Neural progenitor cell (in vitro differentiated cells): Measurements from ENCODE around the gene SLC22A5. TPM values are rescaled to one million over a fixed set of nuclear protein-coding genes. Genes with fewer than 3 reads are reported as not detected.
"Not testable (repeated sequence)": the region's sequence is repeated elsewhere in the genome, so short reads cannot be mapped to it uniquely, and the experiment has no call there.

Source experiments
- DNase-seq: peaks from one replicate; pipeline ENCODE4 v3.0.0-alpha.2; 2016; ENCODE audit warnings: low spot score
- H2AFZ ChIP-seq: fragments of 200-600 bp; sonication (generic); replicated peaks from 2 replicates; pipeline ENCODE4 v1.6.1; 2016; ENCODE audit warnings: antibody characterized with exemption
- H3F3A ChIP-seq: fragments of 200-600 bp; sonication (generic); 2 replicates; pipeline ENCODE4 v1.6.1; 2016; ENCODE audit warnings: antibody characterized with exemption, low read depth
- H3K27ac ChIP-seq: fragments of 200-600 bp; sonication (generic); 2 replicates; pipeline ENCODE4 v1.5.1; 2016; ENCODE audit warnings: mild to moderate bottlenecking
- H3K27me3 ChIP-seq: fragments of 200-600 bp; sonication (generic); 2 replicates; pipeline ENCODE4 v1.6.1; 2016; ENCODE audit warnings: mild to moderate bottlenecking, moderate library complexity
- H3K36me3 ChIP-seq: fragments of 200-600 bp; sonication (generic); 2 replicates; pipeline ENCODE4 v1.5.1; 2016
- H3K4me1 ChIP-seq: fragments of 200-600 bp; sonication (generic); 2 replicates; pipeline ENCODE4 v1.6.1; 2016; ENCODE audit warnings: mixed run types
- H3K4me2 ChIP-seq: fragments of 200-600 bp; sonication (generic); 2 replicates; pipeline ENCODE4 v1.6.1; 2016
- H3K4me3 ChIP-seq: fragments of 200-600 bp; sonication (generic); 2 replicates; pipeline ENCODE4 v1.5.1; 2016
- H3K79me2 ChIP-seq: fragments of 200-600 bp; sonication (generic); 2 replicates; pipeline ENCODE4 v1.6.1; 2016; ENCODE audit warnings: low read depth
- H3K9ac ChIP-seq: fragments of 200-600 bp; sonication (generic); 2 replicates; pipeline ENCODE4 v1.6.1; 2016
- H3K9me3 ChIP-seq: fragments of 200-600 bp; sonication (generic); 2 replicates; pipeline ENCODE4 v1.5.1; 2016; ENCODE audit warnings: low read depth
- H4K20me1 ChIP-seq: fragments of 200-600 bp; sonication (generic); 2 replicates; pipeline ENCODE4 v1.6.1; 2016; ENCODE audit warnings: low read depth
- H3K27ac Mint-ChIP-seq: 3 replicates; pipeline ENCODE4 v1.8.0; 2021; ENCODE audit warnings: mixed read lengths
- H3K27me3 Mint-ChIP-seq: 2 replicates; pipeline ENCODE4 v1.8.0; 2022; ENCODE audit warnings: low read depth, mild to moderate bottlenecking, inconsistent platforms, moderate library complexity, mixed read lengths; ENCODE audit not compliant: insufficient read depth
- H3K36me3 Mint-ChIP-seq: 3 replicates; pipeline ENCODE4 v1.8.0; 2021; ENCODE audit warnings: mixed read lengths
- H3K4me1 Mint-ChIP-seq: 3 replicates; pipeline ENCODE4 v1.8.0; 2021; ENCODE audit warnings: mixed read lengths
- H3K4me3 Mint-ChIP-seq: 3 replicates; pipeline ENCODE4 v1.8.0; 2021; ENCODE audit warnings: mild to moderate bottlenecking, moderate library complexity, mixed read lengths
- H3K9me3 Mint-ChIP-seq: 3 replicates; pipeline ENCODE4 v1.8.0; 2020; ENCODE audit warnings: mixed read lengths
- CTCF ChIP-seq: fragments of 200-600 bp; sonication (generic); IDR thresholded peaks from 2 replicates; pipeline ENCODE4 v1.5.1; 2017; ENCODE audit warnings: antibody characterized with exemption, mild to moderate bottlenecking
- EZH2 ChIP-seq: fragments of 200-600 bp; sonication (generic); IDR thresholded peaks from 2 replicates; pipeline ENCODE4 v1.6.1; 2017; ENCODE audit warnings: antibody characterized with exemption, mild to moderate bottlenecking, moderate library complexity
- EZH2phosphoT487 ChIP-seq: fragments of 200-600 bp; sonication (generic); IDR thresholded peaks from 2 replicates; pipeline ENCODE4 v1.6.1; 2017; ENCODE audit warnings: antibody characterized with exemption
- total RNA-seq: library from RNA; depleted of rRNA; stranded (reverse); fragments of >200 nt; gene quantifications from 2 replicates; pipeline ENCODE4 v1.2.3, GENCODE V29; 2015; ENCODE audit warnings: low replicate concordance

Gene SLC22A5
- total RNA-seq, 1 donor from 2014 or later = 3.1 TPM

GRCh38 chr5:132394667-132395259 is 25.3 kb downstream of the SLC22A5 start:
- Histone ChIP-seq H3K4me1 (peaks cover 5% of the 10 kb centered on the region), H3K4me3 (no peak overlapping the region), H3K36me3 (no peaks in the 10 kb centered on the region), H3F3A (no peaks in the 10 kb centered on the region), H3K27ac (no peak overlapping the region), H3K27me3 (no peaks in the 10 kb centered on the region), H3K79me2 (no peaks in the 10 kb centered on the region), H3K4me2 (no peak overlapping the region), H3K9ac (no peak overlapping the region), H2AFZ (no peak overlapping the region), H4K20me1 (no peaks in the 10 kb centered on the region), H3K9me3 (no peaks in the 10 kb centered on the region)
- Mint-ChIP-seq H3K4me3 (no peak overlapping the region), H3K27ac (peak overlapping the region; percentile 82), H3K36me3 (peaks cover 2% of the 10 kb centered on the region), H3K4me1 (peaks cover 14% of the 10 kb centered on the region), H3K9me3 (no peaks in the 10 kb centered on the region), H3K27me3 (peaks cover 8% of the 10 kb centered on the region)
- TF ChIP-seq CTCF = no peak
- no peak for TF ChIP-seq EZH2phosphoT487
- no peak for TF ChIP-seq EZH2
- no peak for DNase-seq

- Mint-ChIP-seq H3K4me1 (peaks cover 12% of the 10 kb centered on the region), H3K9me3 (no peaks in the 10 kb centered on the region), H3K36me3 (peaks cover 2% of the 10 kb centered on the region), H3K27ac (no peak overlapping the region), H3K4me3 (no peak overlapping the region), H3K27me3 (peaks cover 8% of the 10 kb centered on the region)
- Histone ChIP-seq H3K4me3 (no peak overlapping the region), H3K79me2 (no peaks in the 10 kb centered on the region), H3K27ac (no peak overlapping the region), H3K4me2 (no peak overlapping the region), H3K27me3 (no peaks in the 10 kb centered on the region), H3K9ac (no peak overlapping the region), H3K36me3 (no peaks in the 10 kb centered on the region), H2AFZ (no peak overlapping the region), H3K9me3 (no peaks in the 10 kb centered on the region), H3F3A (no peaks in the 10 kb centered on the region), H3K4me1 (peaks cover 5% of the 10 kb centered on the region), H4K20me1 (no peaks in the 10 kb centered on the region)
- no peak for DNase-seq
- TF ChIP-seq EZH2 = no peak
- TF ChIP-seq CTCF = no peak
- TF ChIP-seq EZH2phosphoT487 = no peak
Observed at GRCh38 chr5:132396589-132397031, 27.1 kb downstream of the SLC22A5 start.

GRCh38 chr5:132397224-132397623 is 27.7 kb downstream of the SLC22A5 start:
- Histone ChIP-seq H3K27ac (no peak overlapping the region), H3F3A (no peaks in the 10 kb centered on the region), H3K4me3 (no peak overlapping the region), H3K4me2 (no peak overlapping the region), H2AFZ (no peak overlapping the region), H3K27me3 (no peaks in the 10 kb centered on the region), H3K9me3 (no peaks in the 10 kb centered on the region), H4K20me1 (no peaks in the 10 kb centered on the region), H3K79me2 (no peaks in the 10 kb centered on the region), H3K36me3 (no peaks in the 10 kb centered on the region), H3K9ac (no peak overlapping the region), H3K4me1 (peaks cover 5% of the 10 kb centered on the region)
- Mint-ChIP-seq H3K36me3 (peaks cover 2% of the 10 kb centered on the region), H3K27me3 (peaks cover 8% of the 10 kb centered on the region), H3K4me3 (no peak overlapping the region), H3K9me3 (no peaks in the 10 kb centered on the region), H3K4me1 (peaks cover 12% of the 10 kb centered on the region), H3K27ac (no peak overlapping the region)
- no peak for DNase-seq
- TF ChIP-seq EZH2phosphoT487 (no peak), EZH2 (no peak), CTCF (no peak)

GRCh38 chr5:132397936-132398675 is 28.6 kb downstream of the SLC22A5 start:
- H3K4me2 ChIP-seq = peak overlapping the region; percentile 27
- H3K4me3 Mint-ChIP-seq, H3K4me3 ChIP-seq, H3K36me3 Mint-ChIP-seq, H3K36me3 ChIP-seq, H3K9ac ChIP-seq, H3K27me3 ChIP-seq, H3K79me2 ChIP-seq, H4K20me1 ChIP-seq, H3K27ac Mint-ChIP-seq, H3K9me3 Mint-ChIP-seq, H3K9me3 ChIP-seq, H3F3A ChIP-seq, H3K27me3 Mint-ChIP-seq, H3K27ac ChIP-seq, H3K4me1 ChIP-seq: not testable (repeated sequence)
- peak overlapping the region; percentile 57 for H2AFZ ChIP-seq
- peak; percentile 22 for DNase-seq
- H3K4me1 Mint-ChIP-seq = peaks cover 12% of the 10 kb centered on the region

- H2AFZ ChIP-seq, H3K4me1 Mint-ChIP-seq, H3K27ac ChIP-seq, H3K4me3 Mint-ChIP-seq, H3F3A ChIP-seq, H3K27me3 Mint-ChIP-seq, H3K4me1 ChIP-seq, H3K9ac ChIP-seq, H3K4me3 ChIP-seq, H4K20me1 ChIP-seq, H3K79me2 ChIP-seq, H3K36me3 Mint-ChIP-seq, H3K27me3 ChIP-seq, H3K9me3 ChIP-seq, H3K27ac Mint-ChIP-seq, H3K36me3 ChIP-seq, H3K4me2 ChIP-seq, DNase-seq: not testable (repeated sequence)
- peaks cover 10% of the 10 kb centered on the region for H3K9me3 Mint-ChIP-seq
Observed at GRCh38 chr5:132404041-132404440, 34.5 kb downstream of the SLC22A5 start.
